BE2C (cell line): ENCODE measurements around the gene LRRC8D.

ENCODE experiments used
- DNase-seq: peaks from one replicate; pipeline ENCODE4 v3.0.0-alpha.2; 2020
- H3K27me3 ChIP-seq: fragments of 250-450 bp; sonication (Bioruptor Pico); 2 replicates; pipeline ENCODE4 v1.5.1; 2020; ENCODE audit warnings: mild to moderate bottlenecking
- H3K36me3 ChIP-seq: fragments of 250-450 bp; sonication (Bioruptor Pico); 2 replicates; pipeline ENCODE4 v1.5.1; 2020; ENCODE audit warnings: mild to moderate bottlenecking
- H3K4me1 ChIP-seq: fragments of 250-450 bp; sonication (Bioruptor Pico); 2 replicates; pipeline ENCODE4 v1.5.1; 2020
- H3K4me3 ChIP-seq: 2 replicates; pipeline ENCODE4 v1.5.1; 2011; ENCODE audit warnings: low read depth, low read length
- H3K9me3 ChIP-seq: fragments of 250-450 bp; sonication (Bioruptor Pico); 2 replicates; pipeline ENCODE4 v1.5.1; 2020
- CTCF ChIP-seq: IDR thresholded peaks from 2 replicates; pipeline ENCODE4 v1.5.1; 2012; ENCODE audit warnings: mild to moderate bottlenecking, low read depth, low read length

LRRC8D gene

GRCh38 chr1:89986020-89986419 is 165.2 kb downstream of the LRRC8D start:
- H3K9me3 ChIP-seq, result no peaks in the 10 kb centered on the region
- TF ChIP-seq CTCF, result no peak
- H3K27me3 ChIP-seq, result no peaks in the 10 kb centered on the region
- no peak for DNase-seq
- peaks cover 4% of the 10 kb centered on the region; the same call in 1 of the 2 replicates for H3K4me1 ChIP-seq
- H3K4me3 ChIP-seq, result no peak overlapping the region
- H3K36me3 ChIP-seq, result no peaks in the 10 kb centered on the region
